HepG2 (cell line): ENCODE results near the gene C20orf204. TPM values are rescaled to one million over a fixed set of nuclear protein-coding genes. Genes with fewer than 3 reads are reported as not detected.

Source experiments
- AGO2 ChIP-seq: fragments of 200-400 bp; formaldehyde crosslinking; optimal IDR thresholded peaks from 2 replicates; pipeline ENCODE3; 2017; ENCODE audit warnings: mild to moderate bottlenecking, low read depth, low read length, moderate library complexity
- DZIP1 ChIP-seq: sonication (generic); formaldehyde crosslinking; IDR thresholded peaks from 2 replicates; pipeline ENCODE4 v1.5.0; 2020; ENCODE audit warnings: mild to moderate bottlenecking, missing genetic modification reagents
- FOXK1 ChIP-seq: sonication (generic); formaldehyde crosslinking; IDR thresholded peaks from 2 replicates; pipeline ENCODE4 v1.4.0; 2020; ENCODE audit warnings: low read depth, missing genetic modification reagents, borderline replicate concordance
- GTF3A ChIP-seq: sonication (generic); formaldehyde crosslinking; conservative IDR thresholded peaks from 2 replicates; pipeline ENCODE4 v1.4.0; 2020; ENCODE audit warnings: mild to moderate bottlenecking, missing genetic modification reagents
- KDM3A ChIP-seq: IDR thresholded peaks from 2 replicates; pipeline ENCODE4 v1.6.1; 2018; ENCODE audit warnings: low read depth, missing compliant biosample characterization
- KDM6A ChIP-seq: IDR thresholded peaks from 2 replicates; pipeline ENCODE4 v1.6.1; 2016; ENCODE audit warnings: low read depth
- NKX3-1 ChIP-seq: sonication (generic); formaldehyde crosslinking; IDR thresholded peaks from 2 replicates; pipeline ENCODE4 v1.5.0; 2020; ENCODE audit warnings: missing genetic modification reagents
- PAXIP1 ChIP-seq: sonication (generic); formaldehyde crosslinking; conservative IDR thresholded peaks from 2 replicates; pipeline ENCODE4 v1.4.0; 2020; ENCODE audit warnings: mild to moderate bottlenecking, missing genetic modification reagents, moderate library complexity
- TAF1 ChIP-seq: sonication (generic); formaldehyde crosslinking; IDR thresholded peaks from 2 replicates; pipeline ENCODE4 v1.4.0; 2020; ENCODE audit warnings: missing genetic modification reagents
- TARDBP ChIP-seq: sonication (generic); formaldehyde crosslinking; IDR thresholded peaks from 2 replicates; pipeline ENCODE4 v1.8.0; 2022; ENCODE audit warnings: mild to moderate bottlenecking, missing genetic modification reagents
- XRCC5 ChIP-seq: fragments of 200-400 bp; formaldehyde crosslinking; optimal IDR thresholded peaks from 2 replicates; pipeline ENCODE3; 2017; ENCODE audit warnings: mild to moderate bottlenecking, low read length
- ZNF253 ChIP-seq: sonication (generic); formaldehyde crosslinking; IDR thresholded peaks from 2 replicates; pipeline ENCODE4 v1.8.0; 2022; ENCODE audit warnings: mild to moderate bottlenecking, missing genetic modification reagents, borderline replicate concordance
- ZNF441 ChIP-seq: sonication (generic); formaldehyde crosslinking; IDR thresholded peaks from 2 replicates; pipeline ENCODE4 v1.7.0; 2021; ENCODE audit warnings: missing genetic modification reagents, borderline replicate concordance
- ZNF446 ChIP-seq: sonication (generic); formaldehyde crosslinking; IDR thresholded peaks from 2 replicates; pipeline ENCODE4 v1.5.0; 2020; ENCODE audit warnings: mild to moderate bottlenecking, missing genetic modification reagents
- ZNF619 ChIP-seq: sonication (generic); formaldehyde crosslinking; IDR thresholded peaks from 2 replicates; pipeline ENCODE4 v1.4.0; 2020; ENCODE audit warnings: mild to moderate bottlenecking, missing genetic modification reagents
- ZNF644 ChIP-seq: IDR thresholded peaks from 2 replicates; pipeline ENCODE4 v1.6.1; 2016; ENCODE audit warnings: low read depth
- ZNF781 ChIP-seq: sonication (generic); formaldehyde crosslinking; IDR thresholded peaks from 2 replicates; pipeline ENCODE4 v1.5.1; 2020; ENCODE audit warnings: borderline replicate concordance, mild to moderate bottlenecking, missing genetic modification reagents; ENCODE audit errors: not compliant biosample characterization
- polyA plus RNA-seq, 8 experiments: library from polyadenylated mRNA; depleted of rRNA in 3 of 8; stranded (reverse) in 7 of 8; unstranded in 1 of 8; fragments of >200 nt; fragmentation: Illumina TruSeq in 4 of 8; extraction: Trizol in 4 of 8; gene quantifications; 2 replicates each; pipeline versions ENCODE4 v1.2.1 to v1.2.3, GENCODE V29; 2011 to 2016; ENCODE audit warnings: low read depth in 4 of 8, missing spikeins in 1 of 8, mixed read lengths in 1 of 8; ENCODE audit not compliant: insufficient read depth in 1 of 8
- total RNA-seq, 5 experiments: library from RNA; depleted of rRNA; stranded (reverse); fragments of >200 nt; fragmentation: Illumina TruSeq; extraction: Trizol; gene quantifications; 2 replicates each; pipeline ENCODE4 v1.2.3, GENCODE V29; 2016; ENCODE audit warnings: low read depth in 1 of 5
- TF ChIP-seq, protein P1 (sequence below): sonication (generic); formaldehyde crosslinking; IDR thresholded peaks from 2 replicates; pipeline ENCODE4 v1.5.0; 2020; ENCODE audit warnings: mild to moderate bottlenecking, missing genetic modification reagents
- TF ChIP-seq, protein P2 (sequence below): IDR thresholded peaks from 2 replicates; pipeline ENCODE4 v1.6.1; 2016; ENCODE audit warnings: control low read depth

The C20orf204 gene
- total and polyA plus RNA-seq, 2 of the 13 experiments (the other 11 are each of a cell fraction or from before 2014, with no cell fraction given), result 22.1 to 80.0 TPM

- TF ChIP-seq DZIP1 (CRISPR knock-in tag), result peak; percentile 97
- peak; percentile 90 for TF ChIP-seq ZNF781
- TF ChIP-seq, protein P1, sequence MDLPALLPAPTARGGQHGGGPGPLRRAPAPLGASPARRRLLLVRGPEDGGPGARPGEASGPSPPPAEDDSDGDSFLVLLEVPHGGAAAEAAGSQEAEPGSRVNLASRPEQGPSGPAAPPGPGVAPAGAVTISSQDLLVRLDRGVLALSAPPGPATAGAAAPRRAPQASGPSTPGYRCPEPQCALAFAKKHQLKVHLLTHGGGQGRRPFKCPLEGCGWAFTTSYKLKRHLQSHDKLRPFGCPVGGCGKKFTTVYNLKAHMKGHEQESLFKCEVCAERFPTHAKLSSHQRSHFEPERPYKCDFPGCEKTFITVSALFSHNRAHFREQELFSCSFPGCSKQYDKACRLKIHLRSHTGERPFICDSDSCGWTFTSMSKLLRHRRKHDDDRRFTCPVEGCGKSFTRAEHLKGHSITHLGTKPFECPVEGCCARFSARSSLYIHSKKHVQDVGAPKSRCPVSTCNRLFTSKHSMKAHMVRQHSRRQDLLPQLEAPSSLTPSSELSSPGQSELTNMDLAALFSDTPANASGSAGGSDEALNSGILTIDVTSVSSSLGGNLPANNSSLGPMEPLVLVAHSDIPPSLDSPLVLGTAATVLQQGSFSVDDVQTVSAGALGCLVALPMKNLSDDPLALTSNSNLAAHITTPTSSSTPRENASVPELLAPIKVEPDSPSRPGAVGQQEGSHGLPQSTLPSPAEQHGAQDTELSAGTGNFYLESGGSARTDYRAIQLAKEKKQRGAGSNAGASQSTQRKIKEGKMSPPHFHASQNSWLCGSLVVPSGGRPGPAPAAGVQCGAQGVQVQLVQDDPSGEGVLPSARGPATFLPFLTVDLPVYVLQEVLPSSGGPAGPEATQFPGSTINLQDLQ (CRISPR knock-in tag), result 0 out of 2 replicates have a peak, but pooled peaks have one; percentile 88
- peak; percentile 81 for TF ChIP-seq XRCC5
- peak; percentile 91; the same call in 1 of the 2 replicates for TF ChIP-seq FOXK1 (CRISPR knock-in tag)
- TF ChIP-seq TAF1, result peak; percentile 87
- TF ChIP-seq ZNF446 (CRISPR knock-in tag), result peak; percentile 89; the same call in 1 of the 2 replicates
- peak; percentile 81; the same call in 1 of the 2 replicates for TF ChIP-seq ZNF441 (CRISPR knock-in tag)
- TF ChIP-seq ZNF253 (CRISPR knock-in tag), result peak; percentile 90
- TF ChIP-seq AGO2, result peak; percentile 98
- no peak for TF ChIP-seq GTF3A (CRISPR knock-in tag)
- peak; percentile 97 for TF ChIP-seq TARDBP
- peak; percentile 98 for TF ChIP-seq KDM3A
- peak; percentile 79; the same call in 1 of the 2 replicates for TF ChIP-seq NKX3-1 (CRISPR knock-in tag)
- peak; percentile 73 for TF ChIP-seq PAXIP1
- 0 out of 2 replicates have a peak, but pooled peaks have one; percentile 16 for TF ChIP-seq KDM6A (CRISPR knock-in tag)
- TF ChIP-seq ZNF619 (CRISPR knock-in tag), result peak; percentile 89
- TF ChIP-seq, protein P2, sequence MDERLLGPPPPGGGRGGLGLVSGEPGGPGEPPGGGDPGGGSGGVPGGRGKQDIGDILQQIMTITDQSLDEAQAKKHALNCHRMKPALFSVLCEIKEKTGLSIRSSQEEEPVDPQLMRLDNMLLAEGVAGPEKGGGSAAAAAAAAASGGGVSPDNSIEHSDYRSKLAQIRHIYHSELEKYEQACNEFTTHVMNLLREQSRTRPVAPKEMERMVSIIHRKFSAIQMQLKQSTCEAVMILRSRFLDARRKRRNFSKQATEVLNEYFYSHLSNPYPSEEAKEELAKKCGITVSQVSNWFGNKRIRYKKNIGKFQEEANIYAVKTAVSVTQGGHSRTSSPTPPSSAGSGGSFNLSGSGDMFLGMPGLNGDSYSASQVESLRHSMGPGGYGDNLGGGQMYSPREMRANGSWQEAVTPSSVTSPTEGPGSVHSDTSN (CRISPR knock-in tag), result no peak
- peak; percentile 35; the same call in 1 of the 2 replicates for TF ChIP-seq ZNF644
These were observed 26.8 kb downstream of the C20orf204 start, which contains the start of gene TCEA2 (continued) for GRCh38 chr20:64062596-64063388.
